Activated CD8-positive, alpha-beta T cell treated with anti-CD3 and anti-CD28 coated beads, Interleukin-2, amount 10 ng/mL, durations not matched to agents 7 days and 5 days (primary cell): ENCODE measurements around the gene IL17B. TPM values are rescaled to one million over a fixed set of nuclear protein-coding genes. Genes with fewer than 3 reads are reported as not detected.

ENCODE experiments used
- ATAC-seq: fragments of 150-1000 bp; cut with Tn5 transposase; one replicate; pipeline ENCODE4 v1.10.0; 2021; ENCODE audit warnings: moderate library complexity
- CTCF ChIA-PET: fragments of 350-600 bp; sonication (Branson Sonifier 250); formaldehyde crosslinking; loops from one replicate; lab custom pipeline; 2021; ENCODE audit warnings: antibody characterized with exemption; lab: Charles Lee
- POLR2A ChIA-PET: fragments of 350-600 bp; sonication (Branson Sonifier 250); formaldehyde crosslinking; loops from one replicate; lab custom pipeline; 2021; ENCODE audit warnings: antibody characterized with exemption; lab: Charles Lee
- DNase-seq: peaks from one replicate; pipeline ENCODE4 v3.0.0-alpha.2; 2020
- H3K27ac Mint-ChIP-seq: one replicate; pipeline ENCODE4 v1.8.0; 2021; ENCODE audit warnings: mild to moderate bottlenecking, mixed read lengths
- H3K27me3 Mint-ChIP-seq: one replicate; pipeline ENCODE4 v1.8.0; 2021; ENCODE audit warnings: low read depth, mixed read lengths
- H3K36me3 Mint-ChIP-seq: one replicate; pipeline ENCODE4 v1.8.0; 2021; ENCODE audit warnings: low read depth, mixed read lengths
- H3K4me1 Mint-ChIP-seq: one replicate; pipeline ENCODE4 v1.8.0; 2021; ENCODE audit warnings: low read depth, mixed read lengths
- H3K4me3 Mint-ChIP-seq: one replicate; pipeline ENCODE4 v1.8.0; 2021; ENCODE audit warnings: mild to moderate bottlenecking, mixed read lengths
- H3K9me3 Mint-ChIP-seq: one replicate; pipeline ENCODE4 v1.8.0; 2022; ENCODE audit warnings: mixed read lengths; ENCODE audit not compliant: insufficient read depth
- total RNA-seq, 2 experiments: library from RNA; stranded (reverse); gene quantifications; one replicate each; pipeline ENCODE4 v1.2.3, GENCODE V29; 2021

IL17B gene
- total RNA-seq, 2 experiments from 2014 or later: not detected

- no peak for DNase-seq
- Mint-ChIP-seq H3K4me1 (no peaks in the 10 kb centered on the region), H3K27ac (no peak overlapping the region), H3K4me3 (no peak overlapping the region), H3K27me3 (peaks cover 4% of the 10 kb centered on the region), H3K9me3 (no peaks in the 10 kb centered on the region), H3K36me3 (no peaks in the 10 kb centered on the region)
- CTCF ChIA-PET: interaction anchor here (1.3 to 1.5 kb wide), 2 partner anchors 32 to 42 kb away, joined by 5 read pairs; no protein-coding TSS in a partner anchor
- POLR2A ChIA-PET: no interaction called here
- ATAC-seq: no peak
Observed at GRCh38 chr5:149413477-149414210, 34.6 kb upstream of the IL17B start.

- H3K27me3 Mint-ChIP-seq: peaks cover 4% of the 10 kb centered on the region
- DNase-seq (no peak), ATAC-seq (no peak)
- no peaks in the 10 kb centered on the region for H3K36me3 Mint-ChIP-seq
- ChIA-PET CTCF (interaction anchor here (1.3 to 1.5 kb wide), 2 partner anchors 32 to 41 kb away, joined by 5 read pairs; no protein-coding TSS in a partner anchor), POLR2A (no interaction called here)
- no peaks in the 10 kb centered on the region for H3K9me3 Mint-ChIP-seq
- no peaks in the 10 kb centered on the region for H3K4me1 Mint-ChIP-seq
- no peak overlapping the region for H3K4me3 Mint-ChIP-seq
- no peak overlapping the region for H3K27ac Mint-ChIP-seq
Observed at GRCh38 chr5:149412783-149413476, 33.8 kb upstream of the IL17B start.

- Mint-ChIP-seq H3K36me3 (no peaks in the 10 kb centered on the region), H3K27me3 (no peaks in the 10 kb centered on the region), H3K9me3 (no peaks in the 10 kb centered on the region), H3K4me3 (no peak overlapping the region), H3K4me1 (no peaks in the 10 kb centered on the region), H3K27ac (no peak overlapping the region)
- DNase-seq: no peak
- ChIA-PET POLR2A (no interaction called here), CTCF (no interaction called here)
- ATAC-seq: no peak
Observed at GRCh38 chr5:149411738-149412519, 32.8 kb upstream of the IL17B start.

- Mint-ChIP-seq H3K36me3 (no peaks in the 10 kb centered on the region), H3K9me3 (no peaks in the 10 kb centered on the region), H3K27me3 (no peaks in the 10 kb centered on the region), H3K27ac (no peak overlapping the region), H3K4me1 (no peaks in the 10 kb centered on the region), H3K4me3 (no peak overlapping the region)
- CTCF ChIA-PET: interaction anchor here (0.5 kb wide), 1 partner anchor 64 kb away, joined by 3 read pairs; no protein-coding TSS in a partner anchor
- no peak for ATAC-seq
- POLR2A ChIA-PET: no interaction called here
- no peak for DNase-seq
Observed at GRCh38 chr5:149410721-149411432, 31.8 kb upstream of the IL17B start.

- Mint-ChIP-seq H3K27ac (no peak overlapping the region), H3K4me3 (no peak overlapping the region), H3K27me3 (no peaks in the 10 kb centered on the region), H3K36me3 (no peaks in the 10 kb centered on the region), H3K4me1 (no peaks in the 10 kb centered on the region), H3K9me3 (no peaks in the 10 kb centered on the region)
- ChIA-PET CTCF (interaction anchor here (0.5 kb wide), 1 partner anchor 63 kb away, joined by 3 read pairs; no protein-coding TSS in a partner anchor), POLR2A (no interaction called here)
- DNase-seq (no peak), ATAC-seq (no peak)
Observed at GRCh38 chr5:149410071-149410470, 31.0 kb upstream of the IL17B start.

- DNase-seq (no peak), ATAC-seq (no peak)
- no peak overlapping the region for H3K27ac Mint-ChIP-seq
- no peaks in the 10 kb centered on the region for H3K27me3 Mint-ChIP-seq
- no peak overlapping the region for H3K4me3 Mint-ChIP-seq
- no peaks in the 10 kb centered on the region for H3K36me3 Mint-ChIP-seq
- ChIA-PET POLR2A (no interaction called here), CTCF (no interaction called here)
- no peaks in the 10 kb centered on the region for H3K4me1 Mint-ChIP-seq
- no peaks in the 10 kb centered on the region for H3K9me3 Mint-ChIP-seq
Observed at GRCh38 chr5:149409268-149409948, 30.3 kb upstream of the IL17B start.

GRCh38 chr5:149408252-149409099 lies 29.4 kb upstream of the IL17B start:
- no peaks in the 10 kb centered on the region for H3K4me1 Mint-ChIP-seq
- no peak for ATAC-seq
- ChIA-PET CTCF (no interaction called here), POLR2A (no interaction called here)
- no peak overlapping the region for H3K4me3 Mint-ChIP-seq
- DNase-seq: no peak
- H3K9me3 Mint-ChIP-seq: no peaks in the 10 kb centered on the region
- H3K36me3 Mint-ChIP-seq: no peaks in the 10 kb centered on the region
- no peaks in the 10 kb centered on the region for H3K27me3 Mint-ChIP-seq
- H3K27ac Mint-ChIP-seq: no peak overlapping the region

- ChIA-PET CTCF (interaction anchor here (1.9 kb wide), 1 partner anchor 26 kb away, joined by 5 read pairs; no protein-coding TSS in a partner anchor), POLR2A (interaction anchor here (0.6 kb wide), 1 partner anchor 150 kb away, joined by 3 read pairs; no protein-coding TSS in a partner anchor)
- Mint-ChIP-seq H3K27ac (no peak overlapping the region), H3K4me1 (no peaks in the 10 kb centered on the region), H3K4me3 (no peak overlapping the region), H3K9me3 (no peaks in the 10 kb centered on the region), H3K36me3 (no peaks in the 10 kb centered on the region), H3K27me3 (no peaks in the 10 kb centered on the region)
- DNase-seq: no peak
- no peak for ATAC-seq
Observed at GRCh38 chr5:149407323-149408251, 28.5 kb upstream of the IL17B start.

- ChIA-PET CTCF (interaction anchor here (1.9 kb wide), 1 partner anchor 27 kb away, joined by 5 read pairs; no protein-coding TSS in a partner anchor), POLR2A (interaction anchor here (0.6 kb wide), 2 partner anchors 148 to 151 kb away, joined by 3 read pairs; no protein-coding TSS in a partner anchor)
- Mint-ChIP-seq H3K9me3 (no peaks in the 10 kb centered on the region), H3K36me3 (no peaks in the 10 kb centered on the region), H3K27me3 (no peaks in the 10 kb centered on the region), H3K4me3 (no peak overlapping the region), H3K27ac (no peak overlapping the region), H3K4me1 (no peaks in the 10 kb centered on the region)
- DNase-seq (no peak), ATAC-seq (no peak)
Observed at GRCh38 chr5:149406979-149407306, 27.9 kb upstream of the IL17B start.
